NCI-H69 (cell line): ENCODE data around the gene RPL13A.
"Not testable (repeated sequence)": the region's sequence is repeated elsewhere in the genome, so short reads cannot be mapped to it uniquely, and the experiment has no call there.

ENCODE experiments used
- DNase-seq: peaks from one replicate; lab custom pipeline; 2025; lab: John Stamatoyannopoulos, UW

Gene RPL13A

DNA sequence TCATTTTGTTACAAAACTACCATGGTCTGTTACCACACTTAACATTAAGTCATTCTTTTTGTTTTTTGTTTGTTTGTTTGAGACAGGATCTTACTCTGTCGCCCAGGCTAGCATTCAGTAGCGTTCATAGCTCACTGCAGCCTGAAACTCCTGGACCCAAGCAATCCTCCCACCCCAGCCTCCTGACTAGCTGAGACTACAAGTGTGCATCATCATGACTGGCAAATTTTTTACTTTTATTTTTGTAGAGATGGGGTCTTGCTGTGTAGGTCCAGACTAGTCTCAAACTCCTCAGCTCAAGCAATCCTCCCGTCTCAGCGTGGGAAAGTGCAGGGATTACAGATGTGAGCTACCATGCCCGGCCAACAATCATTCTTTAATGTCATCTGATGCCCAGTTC, 31.1 kb upstream of the RPL13A start:
- DNase-seq: no peak

DNA sequence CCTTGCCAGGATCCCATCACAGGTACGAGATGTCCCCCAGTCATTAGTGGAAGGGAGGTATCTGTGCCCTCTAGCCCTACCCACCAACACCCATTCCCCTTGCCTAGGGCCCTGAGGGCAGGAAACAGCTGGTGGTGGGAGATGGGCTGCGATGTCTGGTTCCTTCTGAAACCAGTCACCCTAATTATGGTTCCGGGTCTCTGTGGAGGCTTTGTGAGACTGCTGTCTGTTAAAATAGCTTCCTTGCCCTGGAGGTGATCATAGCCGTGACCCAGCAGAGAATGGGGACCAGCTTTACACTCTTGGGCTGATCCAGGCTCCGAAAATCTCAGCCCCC, 28.9 kb upstream of the RPL13A start:
- DNase-seq: no peak

DNA sequence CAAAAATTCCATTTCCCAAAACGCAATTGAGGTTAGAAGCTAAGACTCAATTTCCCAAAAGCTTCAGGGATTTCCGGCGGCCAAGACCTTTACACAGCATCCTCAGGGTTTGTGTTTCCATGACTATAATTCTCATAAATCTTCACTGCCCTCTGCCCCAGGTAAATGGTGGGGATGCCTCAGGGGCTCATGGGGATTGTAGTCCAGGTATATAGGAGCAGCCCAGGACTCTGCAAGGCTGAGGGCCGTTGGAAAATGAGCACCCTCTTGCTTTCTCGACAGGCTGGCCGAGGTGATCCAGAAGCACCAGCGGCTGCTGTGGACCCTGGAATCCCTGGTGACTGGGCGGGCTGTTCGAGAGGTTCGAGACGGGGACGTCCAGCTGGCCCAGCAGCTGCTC, 28.0 kb upstream of the RPL13A start:
- DNase-seq: no peak

DNA sequence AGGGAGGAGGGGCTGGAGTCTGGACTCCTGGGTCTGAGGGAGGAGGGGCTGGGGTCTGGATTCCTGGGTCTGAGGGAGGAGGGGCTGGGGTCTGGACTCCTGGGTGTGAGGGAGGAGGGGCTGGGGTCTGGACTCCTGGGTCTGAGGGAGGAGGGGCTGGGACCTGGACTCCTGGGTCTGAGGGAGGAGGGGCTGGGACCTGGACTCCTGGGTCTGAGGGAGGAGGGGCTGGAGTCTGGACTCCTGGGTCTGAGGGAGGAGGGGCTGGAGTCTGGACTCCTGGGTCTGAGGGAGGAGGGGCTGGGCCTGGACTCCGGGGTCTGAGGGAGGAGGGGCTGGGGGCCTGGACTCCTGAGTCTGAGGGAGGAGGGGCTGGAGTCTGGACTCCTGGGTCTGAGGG, 26.3 kb upstream of the RPL13A start:
- not testable (repeated sequence) for DNase-seq

DNA sequence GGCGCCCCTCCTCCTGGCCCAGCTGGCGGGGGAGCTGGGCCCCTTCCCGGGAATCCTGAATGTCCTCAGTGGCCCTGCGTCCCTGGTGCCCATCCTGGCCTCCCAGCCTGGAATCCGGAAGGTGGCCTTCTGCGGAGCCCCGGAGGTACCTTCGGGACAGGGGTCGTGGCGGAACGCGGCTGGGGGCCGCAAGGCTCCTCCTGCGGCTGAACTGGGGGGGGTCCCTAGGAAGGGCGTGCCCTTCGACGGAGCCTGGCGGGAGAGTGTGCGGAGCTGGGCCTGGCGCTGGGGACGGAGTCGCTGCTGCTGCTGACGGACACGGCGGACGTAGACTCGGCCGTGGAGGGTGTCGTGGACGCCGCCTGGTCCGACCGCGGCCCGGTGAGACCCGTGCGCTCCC, 25.8 kb upstream of the RPL13A start:
- no peak for DNase-seq

DNA sequence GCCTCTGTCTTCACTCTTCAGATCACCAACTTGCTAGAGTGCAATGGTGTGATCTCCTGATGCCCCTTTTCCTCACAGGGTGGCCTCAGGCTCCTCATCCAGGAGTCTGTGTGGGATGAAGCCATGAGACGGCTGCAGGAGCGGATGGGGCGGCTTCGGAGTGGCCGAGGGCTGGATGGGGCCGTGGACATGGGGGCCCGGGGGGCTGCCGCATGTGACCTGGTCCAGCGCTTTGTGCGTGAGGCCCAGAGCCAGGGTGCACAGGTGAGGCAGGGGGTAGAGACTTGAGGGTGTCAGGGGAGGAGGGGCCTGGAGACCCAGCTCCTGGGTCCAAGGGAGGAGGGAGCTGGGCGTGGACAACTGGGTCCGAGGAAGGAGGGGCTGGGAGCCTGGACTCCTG, 24.9 kb upstream of the RPL13A start:
- DNase-seq: no peak

DNA sequence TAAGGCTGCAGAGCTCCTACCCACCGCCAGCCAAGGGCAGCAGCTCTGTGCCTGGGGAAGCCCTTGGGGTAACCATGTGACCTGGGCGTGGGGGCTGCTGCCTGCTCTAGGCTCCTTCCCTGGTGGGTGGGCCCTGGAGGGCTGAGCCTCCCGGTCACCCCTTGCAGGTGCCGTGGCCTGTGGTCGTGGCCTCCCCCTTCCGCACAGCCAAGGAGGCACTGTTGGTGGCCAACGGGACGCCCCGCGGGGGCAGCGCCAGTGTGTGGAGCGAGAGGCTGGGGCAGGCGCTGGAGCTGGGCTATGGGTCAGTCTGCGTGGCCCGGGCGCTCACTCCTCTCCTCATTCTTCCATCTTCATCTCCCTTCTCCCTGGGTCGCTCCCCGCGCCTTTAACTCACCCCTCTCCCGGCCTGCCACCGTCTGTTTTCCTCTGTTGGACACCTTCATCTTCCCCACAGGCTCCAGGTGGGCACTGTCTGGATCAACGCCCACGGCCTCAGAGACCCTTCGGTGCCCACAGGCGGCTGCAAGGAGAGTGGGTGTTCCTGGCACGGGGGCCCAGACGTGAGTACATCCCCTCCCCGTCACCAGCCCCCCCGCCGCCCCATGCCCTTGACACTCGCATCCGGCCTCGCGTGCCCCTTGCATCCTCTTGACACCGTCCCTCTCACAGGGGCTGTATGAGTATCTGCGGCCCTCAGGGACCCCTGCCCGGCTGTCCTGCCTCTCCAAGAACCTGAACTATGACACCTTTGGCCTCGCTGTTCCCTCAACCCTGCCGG, 23.3 kb upstream of the RPL13A start:
- DNase-seq: no peak

DNA sequence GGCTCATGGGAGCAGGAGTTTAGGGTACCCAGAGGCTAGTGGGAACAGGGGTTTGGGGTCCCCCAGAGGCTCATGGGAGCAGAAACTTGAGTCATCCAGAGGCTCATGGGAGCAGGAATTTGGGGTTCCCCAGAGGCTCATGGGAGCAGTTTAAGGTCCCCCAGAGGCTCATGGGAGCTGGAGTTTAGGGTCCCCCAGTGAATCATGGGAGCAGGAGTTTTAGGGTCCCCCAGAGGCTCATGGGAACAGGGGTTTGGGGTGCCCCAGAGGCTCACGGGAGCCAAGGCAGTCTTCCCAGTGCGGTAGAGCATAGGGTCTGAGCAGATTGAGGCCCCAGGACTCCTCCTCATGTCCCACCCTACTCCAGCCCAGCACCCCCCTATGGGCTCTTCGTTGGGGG, 22.0 kb upstream of the RPL13A start:
- DNase-seq: no peak

DNA sequence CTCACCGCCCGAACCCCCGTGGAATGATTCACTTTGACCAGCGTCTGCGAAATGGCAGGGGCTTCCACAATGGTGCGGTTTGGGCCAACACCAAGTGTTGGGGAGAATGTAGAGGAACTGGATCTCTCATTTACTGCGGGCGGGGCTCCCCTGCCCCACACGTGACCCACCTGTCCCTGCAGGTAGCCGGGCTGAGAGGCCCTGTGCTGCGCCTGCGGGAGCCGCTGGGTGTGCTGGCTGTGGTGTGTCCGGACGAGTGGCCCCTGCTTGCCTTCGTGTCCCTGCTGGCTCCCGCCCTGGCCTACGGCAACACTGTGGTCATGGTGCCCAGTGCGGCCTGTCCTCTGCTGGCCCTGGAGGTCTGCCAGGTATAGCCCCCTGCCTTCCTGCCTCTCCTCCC, 19.2 kb upstream of the RPL13A start:
- no peak for DNase-seq

DNA sequence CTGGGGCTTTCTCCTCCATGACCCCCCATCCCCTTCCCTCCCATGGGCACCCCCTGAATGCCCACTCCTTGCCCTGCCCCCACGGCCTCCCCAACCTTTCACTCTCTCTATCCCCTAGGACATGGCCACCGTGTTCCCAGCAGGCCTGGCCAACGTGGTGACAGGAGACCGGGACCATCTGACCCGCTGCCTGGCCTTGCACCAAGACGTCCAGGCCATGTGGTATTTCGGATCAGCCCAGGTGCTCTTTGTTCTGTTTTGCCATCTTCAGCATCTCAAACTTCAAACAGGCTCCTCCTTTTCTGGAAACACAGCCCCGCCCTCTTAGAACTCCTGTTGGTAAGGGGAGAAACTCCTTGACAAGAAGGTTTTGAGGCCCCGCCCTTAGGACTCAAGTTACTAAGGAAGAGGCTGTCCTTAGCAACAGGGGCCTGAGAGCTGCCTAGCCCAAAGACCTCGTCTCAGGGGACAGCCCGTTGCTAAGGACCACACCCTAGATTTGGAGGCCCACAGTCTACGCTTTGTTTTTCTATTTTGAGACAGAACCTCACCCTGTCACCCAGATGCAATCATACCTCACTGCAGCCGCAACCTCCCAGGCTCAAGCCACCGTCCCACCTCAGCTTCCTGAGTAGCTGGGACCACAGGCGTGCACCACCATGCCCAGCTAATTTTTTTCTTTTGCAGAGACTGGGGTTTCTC, 18.5 kb upstream of the RPL13A start:
- peak; percentile 90 for DNase-seq

DNA sequence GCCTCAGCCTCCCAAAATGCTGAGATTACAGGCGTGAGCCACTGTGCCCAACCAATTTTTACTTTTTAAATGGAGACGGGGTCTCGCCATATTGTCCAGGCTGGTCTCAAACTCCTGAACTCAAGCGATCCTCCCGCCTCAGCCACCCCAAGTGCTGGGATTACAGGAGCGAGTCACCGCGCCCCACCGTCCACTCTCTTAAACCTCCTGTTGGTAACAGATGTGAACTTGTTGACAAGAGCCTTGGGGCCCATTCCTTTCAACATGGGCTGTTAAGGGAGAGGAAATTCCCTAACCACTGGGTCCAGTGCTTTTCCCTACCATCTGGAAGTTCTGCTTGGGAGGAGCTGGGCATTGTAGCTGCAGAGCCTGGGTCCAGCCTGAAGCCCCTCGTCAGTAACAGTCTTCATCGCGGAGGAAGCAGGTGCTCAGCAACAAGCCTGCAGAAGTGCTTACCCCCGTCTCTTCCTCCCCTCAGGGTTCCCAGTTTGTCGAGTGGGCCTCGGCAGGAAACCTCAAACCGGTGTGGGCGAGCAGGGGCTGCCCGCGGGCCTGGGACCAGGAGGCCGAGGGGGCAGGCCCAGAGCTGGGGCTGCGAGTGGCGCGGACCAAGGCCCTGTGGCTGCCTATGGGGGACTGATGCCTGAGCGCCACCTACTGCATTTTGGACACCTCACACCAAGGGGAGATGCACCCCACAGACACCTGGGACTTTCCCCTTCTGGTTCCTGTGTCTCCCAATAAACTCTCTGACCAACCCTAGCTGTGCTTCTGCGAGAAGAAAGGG, 17.4 kb upstream of the RPL13A start:
- DNase-seq: peak; percentile 29

DNA sequence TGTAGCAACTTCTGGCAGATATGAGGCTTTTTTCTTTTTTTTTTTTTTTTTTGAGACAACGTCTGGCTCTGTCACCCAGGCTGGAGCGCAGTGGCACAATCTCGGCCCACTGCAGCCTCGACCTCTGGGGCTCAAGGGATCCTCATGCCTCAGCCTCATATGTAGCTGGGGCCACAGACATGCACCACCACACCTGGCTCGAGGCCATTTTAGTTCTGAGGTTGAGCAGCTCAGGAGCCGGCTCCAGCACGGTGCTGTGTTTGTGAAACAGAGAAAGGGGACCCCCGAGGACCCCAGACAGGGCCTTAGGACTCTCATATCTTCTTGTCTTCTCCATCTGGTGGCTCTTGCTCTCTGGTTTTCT, 16.8 kb upstream of the RPL13A start:
- DNase-seq: no peak

DNA sequence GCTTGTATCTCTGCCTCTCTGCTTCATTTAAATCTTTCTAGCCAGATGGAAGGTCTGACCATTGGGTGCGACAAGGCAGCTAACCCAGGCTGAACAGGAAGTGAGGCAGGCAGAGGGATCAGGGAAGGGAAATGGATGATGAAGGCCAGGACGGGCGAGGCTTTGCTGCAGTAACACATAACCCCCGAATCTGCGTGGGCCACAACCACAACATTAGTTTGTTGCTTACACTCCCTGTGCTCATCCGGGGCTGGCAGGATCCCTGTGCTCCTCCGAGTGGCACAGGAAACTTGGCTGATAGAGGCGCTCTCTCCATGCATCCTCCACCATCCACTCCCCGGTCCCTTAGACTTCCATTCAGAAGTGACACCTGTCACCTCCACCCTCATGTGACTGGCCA, 14.5 kb upstream of the RPL13A start:
- DNase-seq: no peak

DNA sequence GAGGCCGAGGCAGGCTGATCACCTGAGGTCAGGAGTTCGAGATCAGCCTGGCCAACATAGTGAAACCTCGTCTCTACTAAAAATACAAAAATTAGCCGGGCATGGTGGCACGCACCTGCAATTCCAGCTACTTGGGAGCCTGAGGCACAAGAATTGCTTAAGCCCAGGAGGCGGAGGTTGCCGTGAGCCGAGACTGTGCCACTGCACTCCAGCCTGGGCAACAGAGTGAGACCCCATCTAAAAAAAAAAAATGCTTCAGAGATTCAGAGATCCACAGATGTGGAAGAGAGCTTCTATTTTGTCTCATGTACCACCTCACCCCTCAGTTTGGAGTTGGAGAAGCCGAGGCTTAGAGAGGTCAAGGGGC, 13.9 kb upstream of the RPL13A start:
- DNase-seq: not testable (repeated sequence)

DNA sequence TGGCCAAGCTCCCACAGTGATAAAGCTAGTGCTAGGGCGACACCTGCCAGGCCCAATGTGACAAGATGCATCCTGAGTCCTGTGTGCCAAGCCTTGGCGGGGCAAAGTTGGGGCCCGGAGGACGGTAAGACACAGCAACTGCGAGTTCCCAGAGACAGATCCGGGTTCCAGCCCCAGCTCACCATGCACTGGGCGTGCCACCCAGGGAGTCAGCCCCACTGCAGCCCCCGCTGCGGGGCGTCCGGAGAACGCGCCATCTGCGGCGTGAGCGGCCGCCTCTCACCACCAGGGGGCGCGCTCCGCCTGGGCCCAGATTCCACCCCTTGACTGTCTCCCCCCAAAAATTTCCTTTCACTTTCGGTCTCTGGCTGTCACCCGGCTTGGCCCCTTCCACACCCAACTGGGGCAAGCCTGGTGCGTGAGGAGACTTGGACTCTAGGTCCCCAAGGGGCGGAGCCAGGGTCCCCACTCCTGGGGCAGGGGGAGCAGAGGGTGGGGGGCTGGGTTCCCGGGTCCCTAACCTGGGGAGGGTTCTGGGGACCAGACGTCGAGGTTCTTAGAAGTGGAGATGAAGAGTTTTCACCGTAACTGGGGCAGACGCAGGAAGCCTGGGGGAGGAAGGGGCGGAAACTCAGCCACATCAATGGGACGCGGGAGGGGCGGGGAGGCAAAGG, 13.4 kb upstream of the RPL13A start, which contains the start of gene FLT3LG:
FLT3LG (plus strand) TSS at position 348 of the 674 bp plus-strand sequence. CDS start 425 bp downstream, outside the sequence.
- peak; percentile 83 for DNase-seq

DNA sequence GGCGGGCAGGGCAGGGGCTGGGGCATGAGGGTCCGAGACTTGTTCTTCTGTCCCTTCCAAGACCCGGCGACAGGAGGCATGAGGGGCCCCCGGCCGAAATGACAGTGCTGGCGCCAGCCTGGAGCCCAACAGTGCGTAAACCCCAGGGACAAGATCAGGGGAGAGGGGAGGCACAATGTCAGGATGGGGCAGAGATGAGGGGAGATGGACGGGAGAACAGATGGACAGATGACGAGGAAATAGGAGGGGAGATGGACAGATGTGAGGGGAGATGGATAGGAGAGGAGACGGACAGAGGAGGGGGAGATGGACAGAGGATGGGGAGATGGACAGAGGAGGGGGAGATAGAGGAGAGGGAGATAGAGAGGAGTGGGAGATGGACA, 12.9 kb upstream of the RPL13A start:
- no peak for DNase-seq

DNA sequence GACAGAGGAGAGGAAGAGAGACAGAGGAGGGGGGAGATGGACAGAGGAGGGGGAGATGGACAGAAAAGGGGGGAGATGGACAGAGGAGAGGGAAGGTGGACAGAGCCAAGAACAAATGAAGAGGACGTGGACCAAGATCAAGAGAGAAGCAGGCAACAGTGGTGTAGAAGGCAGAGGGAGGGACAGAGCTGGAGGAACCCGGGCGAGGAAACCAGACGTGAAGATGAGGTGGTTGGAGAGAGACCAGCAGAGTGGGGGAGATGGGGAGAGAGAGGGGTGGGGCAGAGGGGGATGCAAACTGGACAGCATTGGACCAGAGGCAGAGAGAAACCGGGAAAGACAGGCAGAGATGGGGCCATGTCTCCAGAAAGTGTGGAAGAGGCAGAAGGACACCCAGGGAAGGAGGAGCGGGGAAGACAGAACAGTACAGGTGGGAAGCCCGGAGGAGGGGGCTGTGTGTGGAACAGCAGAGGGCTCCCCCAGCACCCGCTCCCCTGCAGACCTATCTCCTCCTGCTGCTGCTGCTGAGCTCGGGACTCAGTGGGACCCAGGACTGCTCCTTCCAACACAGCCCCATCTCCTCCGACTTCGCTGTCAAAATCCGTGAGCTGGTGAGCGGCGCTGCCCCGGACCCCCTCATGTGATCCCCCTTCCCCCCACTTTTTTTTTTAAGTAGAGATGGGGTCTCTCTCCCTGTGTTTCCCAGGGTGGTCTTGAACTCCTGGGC, 12.1 kb upstream of the RPL13A start:
- DNase-seq: no peak

DNA sequence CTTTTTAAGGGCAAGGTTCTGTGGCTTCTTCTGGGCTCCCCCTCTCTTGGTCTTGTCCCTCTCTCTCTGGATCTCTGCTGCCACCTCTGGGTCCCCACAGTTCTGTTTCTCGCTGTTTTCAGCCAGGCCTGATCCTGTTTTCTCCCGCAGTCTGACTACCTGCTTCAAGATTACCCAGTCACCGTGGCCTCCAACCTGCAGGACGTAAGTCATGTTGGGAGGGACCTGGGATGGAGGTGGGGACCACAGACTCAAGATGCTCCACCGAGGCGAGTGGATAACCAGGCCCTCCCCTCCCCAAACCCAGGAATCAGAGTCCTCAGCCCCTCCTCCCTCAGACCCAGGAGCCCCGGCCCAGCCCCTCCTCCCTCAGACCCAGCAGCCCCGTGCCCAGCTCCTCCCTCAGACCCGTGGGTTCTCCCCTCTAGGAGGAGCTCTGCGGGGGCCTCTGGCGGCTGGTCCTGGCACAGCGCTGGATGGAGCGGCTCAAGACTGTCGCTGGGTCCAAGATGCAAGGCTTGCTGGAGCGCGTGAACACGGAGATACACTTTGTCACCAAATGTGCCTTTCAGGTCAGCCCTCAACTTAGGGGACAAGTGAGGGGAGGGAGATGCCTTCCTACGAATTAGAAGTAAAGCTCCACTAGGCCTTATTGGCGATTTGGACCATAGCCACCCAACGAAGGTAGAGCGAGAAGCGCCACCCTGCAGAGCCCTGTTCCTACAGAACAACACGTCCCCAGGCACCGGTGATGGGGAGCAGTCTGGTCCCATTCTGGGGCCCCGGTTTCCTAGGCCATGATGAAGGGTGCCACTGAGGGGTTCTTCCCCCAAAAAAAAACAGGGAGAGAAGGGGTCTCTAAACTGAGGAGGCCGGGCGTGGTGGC, 11.2 kb upstream of the RPL13A start:
- DNase-seq: peak; percentile 85

DNA sequence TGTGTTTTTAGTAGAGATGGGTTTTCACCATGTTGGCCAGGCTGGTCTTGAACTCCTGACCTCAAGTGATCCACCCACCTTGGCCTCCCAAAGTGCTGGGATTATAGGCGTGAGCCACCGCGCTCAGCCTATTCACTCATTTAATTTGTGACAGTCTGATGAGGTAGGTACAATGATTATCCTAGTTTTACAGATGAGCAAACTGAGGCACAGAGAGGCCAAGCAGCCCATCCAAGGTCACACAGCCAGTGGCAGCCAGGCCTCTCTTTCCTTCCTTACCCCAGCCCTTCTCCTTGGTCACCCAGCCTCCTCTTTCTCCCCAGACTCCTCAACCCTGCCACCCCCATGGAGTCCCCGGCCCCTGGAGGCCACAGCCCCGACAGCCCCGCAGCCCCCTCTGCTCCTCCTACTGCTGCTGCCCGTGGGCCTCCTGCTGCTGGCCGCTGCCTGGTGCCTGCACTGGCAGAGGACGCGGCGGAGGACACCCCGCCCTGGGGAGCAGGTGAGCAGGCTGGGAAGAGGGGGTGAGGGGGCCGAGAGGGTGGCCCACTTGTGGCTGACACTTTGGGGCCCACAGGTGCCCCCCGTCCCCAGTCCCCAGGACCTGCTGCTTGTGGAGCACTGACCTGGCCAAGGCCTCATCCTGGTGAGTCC, 7.3 kb upstream of the RPL13A start:
- DNase-seq: no peak

DNA sequence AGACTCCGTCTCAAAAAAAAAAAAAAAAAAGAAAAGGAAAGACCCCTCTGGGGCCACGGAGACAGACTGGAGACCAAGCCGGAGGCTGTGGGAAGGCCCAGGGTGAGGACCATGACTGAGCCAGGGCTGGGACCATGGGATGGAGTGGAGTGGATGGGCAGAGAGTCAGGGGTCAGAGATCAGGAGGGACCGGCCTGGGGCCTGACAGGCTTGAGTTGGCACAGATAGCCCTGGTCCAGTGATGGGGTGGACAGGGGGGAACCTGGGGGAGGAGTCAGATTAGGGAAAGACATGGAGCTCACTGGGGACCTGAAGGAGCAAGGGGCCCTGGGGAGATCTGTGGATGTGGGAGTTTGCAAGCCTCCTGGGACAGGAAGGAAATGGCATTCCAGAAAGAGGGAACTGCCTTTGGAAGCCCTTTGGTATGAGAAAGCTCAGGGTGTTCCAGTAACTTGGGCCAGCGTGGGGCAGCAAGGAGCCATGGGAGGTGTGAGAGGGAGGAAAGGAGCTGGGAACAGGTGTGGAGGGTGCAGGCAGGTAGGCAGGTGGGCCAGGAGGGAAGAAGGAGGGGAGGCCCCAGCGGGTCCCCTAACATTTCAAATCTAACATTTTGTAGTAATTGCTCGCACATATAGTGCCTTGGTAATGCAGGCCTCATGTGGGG, 6.3 kb upstream of the RPL13A start:
- DNase-seq: no peak
